Measurements from ENCODE around the gene BTBD1.
A peak's percentile ranks its signal among the peaks of the same experiment; 100 is the strongest.

BTBD1 gene

GRCh38 chr15:82992436-82992998, 74.5 kb downstream of the BTBD1 start:
- Histone ChIP-seq H4K20me1 (ENCODE audit: insufficient read depth, low read length) (no peaks in the 10 kb centered on the region), H3K36me3 (ENCODE audit: insufficient read depth, low read length) (peaks cover 13% of the 10 kb centered on the region), H3K4me3 (ENCODE audit: low read depth in 1 of 2, low read length in 2 of 2) (no peak overlapping the region), H3K4me1 (ENCODE audit: insufficient read depth, low read length) (peaks cover 10% of the 10 kb centered on the region; the same call in 1 of the 2 replicates), H3K4me2 (ENCODE audit: insufficient read depth, low read length) (no peak overlapping the region), H3K27ac (ENCODE audit: low read length) (no peak overlapping the region), H3K9me3 (ENCODE audit: insufficient read depth, low read length, severe bottlenecking) (no peaks in the 10 kb centered on the region), H3K27me3 (ENCODE audit: insufficient read depth, low read length, poor library complexity) (no peaks in the 10 kb centered on the region), H2AFZ (ENCODE audit: low read depth, low read length) (no peak overlapping the region), H3K79me2 (ENCODE audit: insufficient read depth, low read length) (peaks cover 3% of the 10 kb centered on the region), H3K9ac (ENCODE audit: low read depth, low read length) (no peak overlapping the region)
- DNase-seq (no peak), ATAC-seq (ENCODE audit: insufficient read depth, low read depth) (no peak)
- TF ChIP-seq EZH2 (IDR thresholded peaks at IDR 0.05; ENCODE audit: borderline replicate concordance, low read depth, low read length, severe bottlenecking) (no peak), CTCF (IDR thresholded peaks at IDR 0.05; ENCODE audit: borderline replicate concordance, extremely low read depth, low read length, poor library complexity, severe bottlenecking) (no peak)

GRCh38 chr15:82986442-82986780, 80.6 kb downstream of the BTBD1 start:
- H3K9ac ChIP-seq (ENCODE audit: low read depth, low read length): peak overlapping the region; percentile 68
- H3K27me3 ChIP-seq (ENCODE audit: insufficient read depth, low read length, poor library complexity): no peaks in the 10 kb centered on the region
- peak; percentile 46 for ATAC-seq (ENCODE audit: insufficient read depth, low read depth)
- peak overlapping the region; percentile 77 to 85 for H3K4me3 ChIP-seq (ENCODE audit: low read depth in 1 of 2, low read length in 2 of 2)
- peak overlapping the region; percentile 95 for H2AFZ ChIP-seq (ENCODE audit: low read depth, low read length)
- DNase-seq: peak; percentile 26
- H3K79me2 ChIP-seq (ENCODE audit: insufficient read depth, low read length): peaks cover 28% of the 10 kb centered on the region
- H4K20me1 ChIP-seq (ENCODE audit: insufficient read depth, low read length): no peaks in the 10 kb centered on the region; the same call in 1 of the 2 replicates
- TF ChIP-seq CTCF (IDR thresholded peaks at IDR 0.05; ENCODE audit: borderline replicate concordance, extremely low read depth, low read length, poor library complexity, severe bottlenecking): no peak
- TF ChIP-seq EZH2 (IDR thresholded peaks at IDR 0.05; ENCODE audit: borderline replicate concordance, low read depth, low read length, severe bottlenecking): no peak
- H3K36me3 ChIP-seq (ENCODE audit: insufficient read depth, low read length): peaks cover 13% of the 10 kb centered on the region
- peaks cover 32% of the 10 kb centered on the region for H3K4me1 ChIP-seq (ENCODE audit: insufficient read depth, low read length)
- H3K9me3 ChIP-seq (ENCODE audit: insufficient read depth, low read length, severe bottlenecking): no peaks in the 10 kb centered on the region
- H3K27ac ChIP-seq (ENCODE audit: low read length): peak overlapping the region; percentile 88
- H3K4me2 ChIP-seq (ENCODE audit: insufficient read depth, low read length): peak overlapping the region; percentile 94

- ATAC-seq (ENCODE audit: insufficient read depth, low read depth): peak; percentile 95
- H3K36me3 ChIP-seq (ENCODE audit: insufficient read depth, low read length): peaks cover 13% of the 10 kb centered on the region
- H4K20me1 ChIP-seq (ENCODE audit: insufficient read depth, low read length): no peaks in the 10 kb centered on the region; the same call in 1 of the 2 replicates
- H3K27ac ChIP-seq (ENCODE audit: low read length): peak within 1 kb of the TSS; percentile 88
- H3K4me2 ChIP-seq (ENCODE audit: insufficient read depth, low read length): peak within 1 kb of the TSS; percentile 94
- peaks cover 32% of the 10 kb centered on the region for H3K4me1 ChIP-seq (ENCODE audit: insufficient read depth, low read length)
- no peaks in the 10 kb centered on the region for H3K9me3 ChIP-seq (ENCODE audit: insufficient read depth, low read length, severe bottlenecking)
- peaks cover 28% of the 10 kb centered on the region for H3K79me2 ChIP-seq (ENCODE audit: insufficient read depth, low read length)
- H3K9ac ChIP-seq (ENCODE audit: low read depth, low read length): peak within 1 kb of the TSS; percentile 68
- TF ChIP-seq CTCF (IDR thresholded peaks at IDR 0.05; ENCODE audit: borderline replicate concordance, extremely low read depth, low read length, poor library complexity, severe bottlenecking) (no peak), EZH2 (IDR thresholded peaks at IDR 0.05; ENCODE audit: borderline replicate concordance, low read depth, low read length, severe bottlenecking) (no peak)
- peak within 1 kb of the TSS; percentile 95 for H2AFZ ChIP-seq (ENCODE audit: low read depth, low read length)
- peak; percentile 90 for DNase-seq
- H3K27me3 ChIP-seq (ENCODE audit: insufficient read depth, low read length, poor library complexity): no peaks in the 10 kb centered on the region
- peak within 1 kb of the TSS; percentile 77 to 85 for H3K4me3 ChIP-seq (ENCODE audit: low read depth in 1 of 2, low read length in 2 of 2)
These were observed 81.2 kb downstream of the BTBD1 start, which contains the start of gene RAMAC for GRCh38 chr15:82985688-82986441. Gene RAMAC, plus strand, starts transcription at chr15:82986210. Its CDS starts 2,809 bp downstream, at chr15:82989019.
